ENCODE data around the gene LTB4R. TPM values are rescaled to one million over a fixed set of nuclear protein-coding genes. Genes with fewer than 3 reads are reported as not detected.

LTB4R gene
- total RNA-seq, 1 experiment from 2014 or later, result 9.4 TPM

DNA sequence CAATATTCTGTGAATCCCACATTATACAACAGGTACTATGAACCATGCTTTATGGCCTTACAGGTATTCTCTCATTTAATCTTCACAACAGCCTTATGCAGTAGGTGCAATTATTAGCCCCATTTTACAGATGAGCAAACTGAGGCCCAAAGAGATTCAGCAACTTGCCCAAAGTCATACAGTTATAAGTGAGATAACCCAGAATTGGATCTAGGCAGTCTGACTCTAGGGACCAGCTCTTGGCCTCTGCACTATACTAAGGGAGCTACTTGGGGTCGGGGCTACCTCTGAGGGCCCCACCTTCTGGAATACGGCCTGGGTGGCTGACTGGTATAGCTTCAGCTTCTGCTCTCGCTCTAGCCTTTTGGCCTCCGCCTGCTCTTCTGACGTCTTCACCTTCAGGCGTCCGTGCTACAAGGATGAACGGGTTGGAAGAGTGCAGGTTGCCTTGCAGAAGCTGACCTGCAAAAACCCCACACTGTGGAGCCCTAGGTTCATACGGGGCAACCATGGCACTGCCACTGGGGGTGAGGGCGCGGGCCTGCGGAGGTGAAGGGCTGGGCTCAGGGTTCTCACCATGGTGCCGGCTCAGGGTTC is 40.7 kb upstream of the LTB4R start:
- POLR2A ChIA-PET, result interaction anchor here (0.5 to 1.5 kb wide), 12 partner anchors 8 to 143 kb away, joined by 3 to 20 read pairs (median 4); partner anchors contain the start of genes DHRS1, GMPR2, NEDD8 and NOP9

GRCh38 chr14:24271134-24271833 is 40.0 kb upstream of the LTB4R start, which contains the start of gene RABGGTA:
Gene RABGGTA (minus strand): TSS chr14:24271597. CDS start chr14:24271115, 482 bp downstream.
- POLR2A ChIA-PET, result interaction anchor here (0.5 to 1.5 kb wide), 16 partner anchors 9 to 144 kb away, joined by 3 to 20 read pairs (median 4); partner anchors contain the start of genes CHMP4A, DHRS1, GMPR2 and MDP1
- peaks cover 16% of the 10 kb centered on the region for H3K4me1 Mint-ChIP-seq
- H3K9me3 Mint-ChIP-seq, result no peaks in the 10 kb centered on the region
- H3K4me3 Mint-ChIP-seq, result peak within 1 kb of the TSS; percentile 72
- DNase-seq (ENCODE audit: low spot score), result peak; percentile 95
- CTCF ChIA-PET, result interaction anchor here (0.6 to 5.8 kb wide), 22 partner anchors 9 to 1276 kb away, joined by 3 to 77 read pairs (median 6); partner anchors contain the start of genes CHMP4A, CIDEB, DHRS1 and IRF9
- peak within 1 kb of the TSS; percentile 87 for H3K27ac Mint-ChIP-seq
- ATAC-seq, result peak; percentile 94
- peaks cover 4% of the 10 kb centered on the region; the same call in 1 of the 2 replicates for H3K36me3 Mint-ChIP-seq
- H3K27me3 Mint-ChIP-seq (ENCODE audit: low read depth), result no peaks in the 10 kb centered on the region
- peak; percentile 48 for TF ChIP-seq PRDM15 (CRISPR knock-in tag; IDR thresholded peaks at IDR 0.05)
- TF ChIP-seq, protein P1, sequence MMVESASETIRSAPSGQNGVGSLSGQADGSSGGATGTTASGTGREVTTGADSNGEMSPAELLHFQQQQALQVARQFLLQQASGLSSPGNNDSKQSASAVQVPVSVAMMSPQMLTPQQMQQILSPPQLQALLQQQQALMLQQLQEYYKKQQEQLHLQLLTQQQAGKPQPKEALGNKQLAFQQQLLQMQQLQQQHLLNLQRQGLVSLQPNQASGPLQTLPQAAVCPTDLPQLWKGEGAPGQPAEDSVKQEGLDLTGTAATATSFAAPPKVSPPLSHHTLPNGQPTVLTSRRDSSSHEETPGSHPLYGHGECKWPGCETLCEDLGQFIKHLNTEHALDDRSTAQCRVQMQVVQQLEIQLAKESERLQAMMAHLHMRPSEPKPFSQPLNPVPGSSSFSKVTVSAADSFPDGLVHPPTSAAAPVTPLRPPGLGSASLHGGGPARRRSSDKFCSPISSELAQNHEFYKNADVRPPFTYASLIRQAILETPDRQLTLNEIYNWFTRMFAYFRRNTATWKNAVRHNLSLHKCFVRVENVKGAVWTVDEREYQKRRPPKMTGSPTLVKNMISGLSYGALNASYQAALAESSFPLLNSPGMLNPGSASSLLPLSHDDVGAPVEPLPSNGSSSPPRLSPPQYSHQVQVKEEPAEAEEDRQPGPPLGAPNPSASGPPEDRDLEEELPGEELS (CRISPR knock-in tag; IDR thresholded peaks at IDR 0.05), result peak; percentile 81; the same call in 1 of the 2 replicates
- peak; percentile 89 for TF ChIP-seq FOXK1 (CRISPR knock-in tag; IDR thresholded peaks at IDR 0.05)
- TF ChIP-seq, protein P2, sequence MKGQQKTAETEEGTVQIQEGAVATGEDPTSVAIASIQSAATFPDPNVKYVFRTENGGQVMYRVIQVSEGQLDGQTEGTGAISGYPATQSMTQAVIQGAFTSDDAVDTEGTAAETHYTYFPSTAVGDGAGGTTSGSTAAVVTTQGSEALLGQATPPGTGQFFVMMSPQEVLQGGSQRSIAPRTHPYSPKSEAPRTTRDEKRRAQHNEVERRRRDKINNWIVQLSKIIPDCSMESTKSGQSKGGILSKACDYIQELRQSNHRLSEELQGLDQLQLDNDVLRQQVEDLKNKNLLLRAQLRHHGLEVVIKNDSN (CRISPR knock-in tag; IDR thresholded peaks at IDR 0.05), result peak; percentile 42; the same call in 1 of the 2 replicates
- no peak for TF ChIP-seq HMGA2 (CRISPR knock-in tag; IDR thresholded peaks at IDR 0.05)
- TF ChIP-seq ZNF263 (CRISPR knock-in tag; IDR thresholded peaks at IDR 0.05; ENCODE audit: low read depth), result 0 out of 2 replicates have a peak, but pooled peaks have one; percentile 25
- no peak for TF ChIP-seq ERG (CRISPR knock-in tag; IDR thresholded peaks at IDR 0.05)
- TF ChIP-seq SP1 (CRISPR knock-in tag; conservative IDR thresholded peaks at IDR 0.05), result peak; percentile 92
- TF ChIP-seq, protein P3, sequence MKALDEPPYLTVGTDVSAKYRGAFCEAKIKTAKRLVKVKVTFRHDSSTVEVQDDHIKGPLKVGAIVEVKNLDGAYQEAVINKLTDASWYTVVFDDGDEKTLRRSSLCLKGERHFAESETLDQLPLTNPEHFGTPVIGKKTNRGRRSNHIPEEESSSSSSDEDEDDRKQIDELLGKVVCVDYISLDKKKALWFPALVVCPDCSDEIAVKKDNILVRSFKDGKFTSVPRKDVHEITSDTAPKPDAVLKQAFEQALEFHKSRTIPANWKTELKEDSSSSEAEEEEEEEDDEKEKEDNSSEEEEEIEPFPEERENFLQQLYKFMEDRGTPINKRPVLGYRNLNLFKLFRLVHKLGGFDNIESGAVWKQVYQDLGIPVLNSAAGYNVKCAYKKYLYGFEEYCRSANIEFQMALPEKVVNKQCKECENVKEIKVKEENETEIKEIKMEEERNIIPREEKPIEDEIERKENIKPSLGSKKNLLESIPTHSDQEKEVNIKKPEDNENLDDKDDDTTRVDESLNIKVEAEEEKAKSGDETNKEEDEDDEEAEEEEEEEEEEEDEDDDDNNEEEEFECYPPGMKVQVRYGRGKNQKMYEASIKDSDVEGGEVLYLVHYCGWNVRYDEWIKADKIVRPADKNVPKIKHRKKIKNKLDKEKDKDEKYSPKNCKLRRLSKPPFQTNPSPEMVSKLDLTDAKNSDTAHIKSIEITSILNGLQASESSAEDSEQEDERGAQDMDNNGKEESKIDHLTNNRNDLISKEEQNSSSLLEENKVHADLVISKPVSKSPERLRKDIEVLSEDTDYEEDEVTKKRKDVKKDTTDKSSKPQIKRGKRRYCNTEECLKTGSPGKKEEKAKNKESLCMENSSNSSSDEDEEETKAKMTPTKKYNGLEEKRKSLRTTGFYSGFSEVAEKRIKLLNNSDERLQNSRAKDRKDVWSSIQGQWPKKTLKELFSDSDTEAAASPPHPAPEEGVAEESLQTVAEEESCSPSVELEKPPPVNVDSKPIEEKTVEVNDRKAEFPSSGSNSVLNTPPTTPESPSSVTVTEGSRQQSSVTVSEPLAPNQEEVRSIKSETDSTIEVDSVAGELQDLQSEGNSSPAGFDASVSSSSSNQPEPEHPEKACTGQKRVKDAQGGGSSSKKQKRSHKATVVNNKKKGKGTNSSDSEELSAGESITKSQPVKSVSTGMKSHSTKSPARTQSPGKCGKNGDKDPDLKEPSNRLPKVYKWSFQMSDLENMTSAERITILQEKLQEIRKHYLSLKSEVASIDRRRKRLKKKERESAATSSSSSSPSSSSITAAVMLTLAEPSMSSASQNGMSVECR (CRISPR knock-in tag; IDR thresholded peaks at IDR 0.05; ENCODE audit: borderline replicate concordance), result peak; percentile 83
- TF ChIP-seq GABPB1 (CRISPR knock-in tag; IDR thresholded peaks at IDR 0.05), result peak; percentile 95
- TF ChIP-seq ZNF416 (CRISPR knock-in tag; IDR thresholded peaks at IDR 0.05), result no peak
- TF ChIP-seq MYBL2 (CRISPR knock-in tag; IDR thresholded peaks at IDR 0.05), result peak; percentile 95
- TF ChIP-seq ZNF219 (CRISPR knock-in tag; IDR thresholded peaks at IDR 0.05; ENCODE audit: borderline replicate concordance), result peak; percentile 84; the same call in 1 of the 2 replicates
- TF ChIP-seq ATF6 (CRISPR knock-in tag; IDR thresholded peaks at IDR 0.05), result no peak
- TF ChIP-seq FOXJ3 (CRISPR knock-in tag; IDR thresholded peaks at IDR 0.05; ENCODE audit: borderline replicate concordance), result no peak

More for the DNA sequence above, 40.7 kb upstream of the LTB4R start:
- peak; percentile 12 for ATAC-seq
- no peaks in the 10 kb centered on the region for H3K9me3 Mint-ChIP-seq
- CTCF ChIA-PET, result interaction anchor here (0.6 to 5.8 kb wide), 22 partner anchors 8 to 1275 kb away, joined by 3 to 77 read pairs (median 6); partner anchors contain the start of genes CHMP4A, CIDEB, DHRS1 and IRF9
- H3K36me3 Mint-ChIP-seq, result peaks cover 4% of the 10 kb centered on the region; the same call in 1 of the 2 replicates
- peak overlapping the region; percentile 72 for H3K4me3 Mint-ChIP-seq
- H3K27me3 Mint-ChIP-seq (ENCODE audit: low read depth), result no peaks in the 10 kb centered on the region
- peaks cover 16% of the 10 kb centered on the region for H3K4me1 Mint-ChIP-seq
- no peak for DNase-seq (ENCODE audit: low spot score)
- TF ChIP-seq GTF2I (CRISPR knock-in tag; conservative IDR thresholded peaks at IDR 0.05) (peak; percentile 64; the same call in 1 of the 2 replicates), JUN (CRISPR knock-in tag; IDR thresholded peaks at IDR 0.05) (no peak), SP1 (CRISPR knock-in tag; conservative IDR thresholded peaks at IDR 0.05) (no peak)
- H3K27ac Mint-ChIP-seq, result peak overlapping the region; percentile 87

Data from WTC11 (cell line).